Measurements from ENCODE around the gene TNFAIP3.

DNA sequence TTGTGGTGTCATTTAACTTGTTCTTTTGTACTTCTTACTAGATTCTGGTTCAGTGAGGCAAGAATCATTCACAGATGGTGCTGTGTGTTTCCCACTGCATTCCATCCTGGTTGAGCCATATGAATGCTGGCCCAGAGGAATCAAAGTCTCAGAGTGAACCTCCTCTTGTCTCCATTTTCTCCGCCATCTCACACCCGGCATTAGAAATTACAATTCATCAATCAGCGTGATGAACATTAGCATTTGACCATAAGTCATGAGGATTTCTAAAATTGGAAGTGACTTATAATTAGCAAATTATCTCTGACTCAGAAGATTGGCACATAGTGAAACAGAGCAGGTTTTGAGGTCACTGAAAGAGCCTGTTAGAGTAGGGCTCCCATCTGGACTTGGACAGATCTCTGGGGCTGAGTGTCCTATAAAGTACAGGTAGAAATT is 25.2 kb downstream of the TNFAIP3 start:
- TF ChIP-seq POLR2A (IDR thresholded peaks at IDR 0.05; ENCODE audit: low read depth, low read length) (no peak), GATA2 (IDR thresholded peaks at IDR 0.05; ENCODE audit: insufficient read depth, insufficient read length, low read depth, low read length) (no peak), MYC (IDR thresholded peaks at IDR 0.05; ENCODE audit: low read depth, low read length) (no peak), POLR2AphosphoS5 (IDR thresholded peaks at IDR 0.05; ENCODE audit: insufficient read depth, low read depth, low read length) (no peak), MAX (IDR thresholded peaks at IDR 0.05; ENCODE audit: insufficient read depth, insufficient read length) (no peak), EZH2 (IDR thresholded peaks at IDR 0.05; ENCODE audit: borderline replicate concordance, low read depth, low read length, severe bottlenecking) (no peak), JUN (IDR thresholded peaks at IDR 0.05; ENCODE audit: borderline replicate concordance, insufficient read depth, insufficient read length, low read depth) (no peak)
- TF ChIP-seq, protein P1, sequence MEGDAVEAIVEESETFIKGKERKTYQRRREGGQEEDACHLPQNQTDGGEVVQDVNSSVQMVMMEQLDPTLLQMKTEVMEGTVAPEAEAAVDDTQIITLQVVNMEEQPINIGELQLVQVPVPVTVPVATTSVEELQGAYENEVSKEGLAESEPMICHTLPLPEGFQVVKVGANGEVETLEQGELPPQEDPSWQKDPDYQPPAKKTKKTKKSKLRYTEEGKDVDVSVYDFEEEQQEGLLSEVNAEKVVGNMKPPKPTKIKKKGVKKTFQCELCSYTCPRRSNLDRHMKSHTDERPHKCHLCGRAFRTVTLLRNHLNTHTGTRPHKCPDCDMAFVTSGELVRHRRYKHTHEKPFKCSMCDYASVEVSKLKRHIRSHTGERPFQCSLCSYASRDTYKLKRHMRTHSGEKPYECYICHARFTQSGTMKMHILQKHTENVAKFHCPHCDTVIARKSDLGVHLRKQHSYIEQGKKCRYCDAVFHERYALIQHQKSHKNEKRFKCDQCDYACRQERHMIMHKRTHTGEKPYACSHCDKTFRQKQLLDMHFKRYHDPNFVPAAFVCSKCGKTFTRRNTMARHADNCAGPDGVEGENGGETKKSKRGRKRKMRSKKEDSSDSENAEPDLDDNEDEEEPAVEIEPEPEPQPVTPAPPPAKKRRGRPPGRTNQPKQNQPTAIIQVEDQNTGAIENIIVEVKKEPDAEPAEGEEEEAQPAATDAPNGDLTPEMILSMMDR (IDR thresholded peaks at IDR 0.05; ENCODE audit: extremely low read depth in 1 of 2, insufficient read depth in 1 of 2, low read depth in 1 of 2, low read length in 2 of 2), result no peak
